GM21528 (cell line): Measurements from ENCODE around the gene CADPS2.

Experiments used
- ATAC-seq: cut with Tn5 transposase; IDR thresholded peaks from one replicate; pipeline ENCODE4 v1.9.1; 2021; ENCODE audit warnings: mild to moderate bottlenecking, moderate library complexity; ENCODE audit not compliant: unreplicated experiment, low FRiP score

Gene CADPS2

DNA sequence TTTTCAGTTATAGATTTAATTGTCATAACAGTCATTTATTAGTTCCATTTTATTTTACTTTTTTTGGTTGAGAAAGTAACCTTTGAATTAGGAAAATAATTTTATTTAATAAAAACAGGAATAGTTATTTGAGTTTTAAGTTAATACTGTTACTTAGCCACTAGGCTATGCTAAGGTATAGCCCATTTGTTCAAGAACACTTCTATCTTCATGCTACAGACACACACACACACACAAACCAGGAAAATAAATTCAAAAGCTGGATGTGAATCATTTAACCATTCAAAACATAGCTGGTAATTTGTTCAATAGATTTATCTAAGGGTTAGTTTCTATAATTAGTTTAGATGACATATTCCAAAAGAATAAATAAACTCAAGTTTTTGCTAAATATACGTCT is 335.7 kb downstream of the CADPS2 start:
- no peak for ATAC-seq

- ATAC-seq = no peak
Measured at GRCh38 chr7:122549578-122549977, 336.7 kb downstream of the CADPS2 start.

GRCh38 chr7:122546496-122546895 is 339.8 kb downstream of the CADPS2 start:
- no peak for ATAC-seq

- ATAC-seq = peak; percentile 91
Measured at GRCh38 chr7:122544463-122544862, 341.8 kb downstream of the CADPS2 start.

DNA sequence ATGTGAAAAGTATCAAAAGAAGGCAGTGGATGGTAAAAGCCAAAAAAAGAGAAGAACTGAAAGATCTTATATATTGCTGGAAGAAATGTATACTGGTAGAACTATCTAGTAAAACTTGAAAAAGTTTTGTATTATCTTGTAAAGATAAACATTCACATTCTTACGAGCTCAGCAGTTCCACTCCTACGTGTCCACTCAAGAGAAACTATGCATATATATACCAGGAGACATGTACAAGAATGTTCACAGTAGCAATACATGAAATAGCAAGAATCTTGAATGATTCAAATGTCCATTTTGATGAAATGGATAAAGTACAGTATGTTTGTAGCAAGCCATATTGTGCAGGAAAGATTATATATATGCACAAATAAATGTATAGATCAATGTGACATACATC is 342.4 kb downstream of the CADPS2 start:
- ATAC-seq = no peak

- ATAC-seq = no peak
Measured at GRCh38 chr7:122543166-122543565, 343.1 kb downstream of the CADPS2 start.

- no peak for ATAC-seq
Measured at GRCh38 chr7:122535086-122535485, 351.2 kb downstream of the CADPS2 start.

- ATAC-seq = no peak
Measured at GRCh38 chr7:122532406-122533269, 353.6 kb downstream of the CADPS2 start.

DNA sequence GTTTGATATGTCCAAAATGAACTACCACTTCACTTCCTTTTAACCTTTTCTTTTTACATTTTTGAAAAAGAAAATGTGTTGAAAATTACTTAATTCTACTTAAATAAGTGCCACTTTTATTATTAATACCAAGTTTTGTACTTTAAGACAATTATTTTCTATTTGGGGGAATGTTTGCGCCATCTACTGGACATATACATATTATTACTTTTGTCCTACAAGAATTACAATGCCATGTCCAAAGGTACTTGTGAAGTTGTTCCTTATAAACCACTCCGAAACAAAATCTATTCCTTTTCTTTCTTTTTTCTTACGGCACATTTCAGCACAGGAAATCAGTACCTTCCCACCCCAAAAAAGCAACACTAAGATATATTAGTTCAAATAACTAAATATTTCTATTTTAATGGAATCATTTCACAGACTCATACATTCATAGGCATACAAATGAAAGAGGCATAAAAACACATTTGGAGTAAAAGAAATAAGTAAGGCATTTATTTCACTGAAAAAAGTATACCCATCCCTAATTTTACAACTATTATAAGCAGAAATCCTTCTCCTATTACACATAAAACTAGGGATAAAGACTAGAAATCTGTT is 357.3 kb downstream of the CADPS2 start:
- no peak for ATAC-seq

- ATAC-seq = no peak
Measured at GRCh38 chr7:122525355-122525754, 360.9 kb downstream of the CADPS2 start.

DNA sequence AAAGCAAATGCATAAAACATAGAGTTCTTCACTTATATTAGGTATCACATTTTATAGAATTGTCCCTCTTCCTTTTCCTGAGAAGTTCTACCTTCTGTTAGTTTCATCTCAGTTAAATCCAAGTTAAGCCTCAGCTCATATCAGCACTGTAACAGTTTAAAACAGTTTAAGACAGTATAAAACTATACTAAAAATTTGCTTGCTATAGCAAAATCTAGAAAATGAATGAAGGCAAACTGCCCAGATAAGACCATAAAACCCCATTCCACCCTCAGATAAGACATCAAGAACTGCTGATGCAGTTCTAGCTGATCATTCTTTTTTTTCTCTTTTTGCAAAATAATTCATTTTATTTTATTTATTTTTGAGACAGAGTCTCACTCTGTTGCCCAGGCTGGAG is 364.5 kb downstream of the CADPS2 start:
- no peak for ATAC-seq

GRCh38 chr7:122520971-122521555 is 365.2 kb downstream of the CADPS2 start:
- ATAC-seq = no peak

- ATAC-seq = no peak
Measured at GRCh38 chr7:122518488-122518887, 367.8 kb downstream of the CADPS2 start.

GRCh38 chr7:122517576-122517975 is 368.7 kb downstream of the CADPS2 start:
- no peak for ATAC-seq

- no peak for ATAC-seq
Measured at GRCh38 chr7:122515404-122515803, 370.9 kb downstream of the CADPS2 start.

DNA sequence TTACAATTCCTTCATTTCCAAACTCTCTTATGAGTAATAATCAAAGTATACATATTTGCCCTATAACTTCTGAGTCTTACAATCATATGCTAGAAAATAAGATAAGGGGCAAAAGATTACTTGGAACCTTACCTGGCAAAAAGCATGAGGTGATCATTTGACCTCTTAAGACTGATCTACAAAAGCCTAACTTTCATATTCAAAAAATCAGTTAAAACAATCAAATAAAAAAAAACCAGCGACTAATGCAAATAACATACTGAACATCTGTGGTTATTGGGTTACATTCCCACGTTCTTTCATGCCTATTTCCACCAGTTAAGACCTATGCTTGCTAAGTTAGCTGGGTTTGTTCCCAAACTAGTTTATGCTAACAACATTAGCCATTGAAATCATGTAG is 375.0 kb downstream of the CADPS2 start:
- ATAC-seq = no peak

DNA sequence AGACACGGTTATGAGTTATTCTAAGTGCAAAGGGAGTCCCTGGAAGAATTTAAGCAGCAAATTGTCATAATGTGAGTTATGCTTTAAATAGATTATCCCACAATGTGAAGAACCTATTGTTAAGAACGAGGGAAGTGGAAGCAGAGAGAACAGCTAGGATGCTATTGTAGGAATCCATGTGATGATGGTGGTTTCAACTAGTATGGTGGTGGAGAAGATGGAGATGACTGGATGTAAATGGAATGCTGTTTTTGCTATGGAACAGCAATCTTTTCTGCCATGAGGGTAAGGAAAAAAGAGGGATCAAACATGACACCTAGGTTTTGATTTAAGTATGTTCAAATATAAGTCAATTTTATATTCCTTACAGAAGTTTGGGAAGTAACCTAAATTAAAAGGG is 378.7 kb downstream of the CADPS2 start:
- no peak for ATAC-seq

- ATAC-seq = no peak
Measured at GRCh38 chr7:122492007-122492406, 394.3 kb downstream of the CADPS2 start.

DNA sequence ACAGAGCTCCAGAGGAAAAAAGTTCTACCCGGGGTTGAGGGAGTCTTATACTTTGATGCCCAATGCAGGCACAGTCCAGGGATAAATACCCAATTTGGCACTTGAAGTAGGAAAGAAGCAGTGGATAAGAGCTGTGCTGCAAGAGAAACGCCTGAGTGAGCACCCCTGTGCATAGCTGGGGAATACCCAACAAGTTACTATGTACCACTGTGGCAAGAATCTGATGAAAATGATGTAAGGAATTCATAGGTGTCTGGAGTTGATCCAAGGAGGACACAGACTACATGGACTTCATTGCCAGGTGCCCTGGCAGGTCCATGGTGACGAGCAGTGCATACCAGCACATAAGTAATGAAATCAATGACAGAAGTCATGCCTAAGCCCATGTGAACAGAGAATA is 398.0 kb downstream of the CADPS2 start:
- ATAC-seq = no peak

GRCh38 chr7:122487131-122487530 is 399.1 kb downstream of the CADPS2 start:
- no peak for ATAC-seq

DNA sequence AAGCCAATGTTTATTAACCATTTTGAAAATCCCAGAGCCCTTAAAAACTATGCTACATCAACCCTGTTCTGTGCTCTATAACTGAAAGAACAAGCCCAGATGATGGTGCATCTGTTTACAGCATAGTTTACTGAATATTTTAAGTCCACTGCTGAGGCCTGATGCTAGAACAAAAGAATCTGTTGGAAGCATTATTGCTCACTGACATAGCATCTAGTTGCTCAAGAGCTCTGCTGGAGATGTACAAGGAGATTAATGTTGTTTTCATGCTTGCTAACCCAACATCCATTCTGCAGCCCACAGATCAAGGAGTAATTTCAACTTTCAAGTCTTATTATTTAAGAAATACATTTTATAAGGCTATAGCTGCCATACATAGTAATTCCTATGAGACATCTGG is 400.4 kb downstream of the CADPS2 start:
- ATAC-seq = no peak

GRCh38 chr7:122482212-122482611 is 404.0 kb downstream of the CADPS2 start:
- no peak for ATAC-seq
